DMS53 (cell line): ENCODE results near the gene MCF2L.
A peak's percentile ranks its signal among the peaks of the same experiment; 100 is the strongest.

Experiments used
- DNase-seq: peaks from one replicate; lab custom pipeline; 2025; lab: John Stamatoyannopoulos, UW

The MCF2L gene

GRCh38 chr13:113113846-113114271 lies 144.8 kb downstream of the MCF2L start:
- DNase-seq, result no peak

DNA sequence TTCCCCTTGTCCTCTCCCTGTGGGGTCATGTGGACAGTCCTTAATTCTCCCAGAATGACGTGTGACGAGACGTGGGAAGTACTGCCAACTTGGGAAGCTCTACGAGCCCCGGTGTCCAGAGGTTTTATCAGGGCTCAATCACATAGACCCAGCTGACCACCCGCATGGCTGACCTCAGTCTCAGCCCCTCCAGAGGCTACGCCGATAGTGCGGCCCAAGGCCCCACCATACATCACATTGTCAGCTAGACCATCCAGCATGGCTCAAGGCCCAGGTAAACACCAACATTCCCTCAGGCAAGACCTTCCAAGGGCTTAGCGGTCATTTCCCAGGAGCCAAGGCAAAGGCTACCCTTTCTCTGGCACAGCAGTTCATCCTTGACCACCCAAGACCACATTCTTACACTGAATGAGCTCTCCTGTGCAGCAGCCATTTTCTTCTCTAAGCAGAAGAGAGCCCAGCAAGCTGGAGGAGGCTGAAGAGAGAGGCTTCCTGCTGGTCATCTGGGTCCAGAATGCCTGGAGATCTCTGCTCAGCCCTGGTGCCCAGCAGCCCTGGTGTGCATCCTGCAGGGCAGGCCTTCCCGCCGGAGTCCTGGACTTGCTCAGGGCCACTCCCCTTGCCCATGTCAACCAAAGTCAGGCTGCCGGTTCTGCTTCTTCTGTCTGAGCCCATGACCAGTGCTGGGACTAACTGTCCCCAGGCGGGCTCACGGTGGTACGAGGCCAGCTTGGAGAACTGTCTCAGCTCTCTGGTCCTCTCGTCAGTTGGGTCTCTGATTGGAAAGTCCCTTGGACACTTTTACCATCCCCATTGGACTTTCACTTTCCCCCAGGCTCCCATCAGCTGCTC lies 145.7 kb downstream of the MCF2L start:
- DNase-seq, result no peak

- no peak for DNase-seq
Observed at GRCh38 chr13:113115363-113116205, 146.6 kb downstream of the MCF2L start.

DNA sequence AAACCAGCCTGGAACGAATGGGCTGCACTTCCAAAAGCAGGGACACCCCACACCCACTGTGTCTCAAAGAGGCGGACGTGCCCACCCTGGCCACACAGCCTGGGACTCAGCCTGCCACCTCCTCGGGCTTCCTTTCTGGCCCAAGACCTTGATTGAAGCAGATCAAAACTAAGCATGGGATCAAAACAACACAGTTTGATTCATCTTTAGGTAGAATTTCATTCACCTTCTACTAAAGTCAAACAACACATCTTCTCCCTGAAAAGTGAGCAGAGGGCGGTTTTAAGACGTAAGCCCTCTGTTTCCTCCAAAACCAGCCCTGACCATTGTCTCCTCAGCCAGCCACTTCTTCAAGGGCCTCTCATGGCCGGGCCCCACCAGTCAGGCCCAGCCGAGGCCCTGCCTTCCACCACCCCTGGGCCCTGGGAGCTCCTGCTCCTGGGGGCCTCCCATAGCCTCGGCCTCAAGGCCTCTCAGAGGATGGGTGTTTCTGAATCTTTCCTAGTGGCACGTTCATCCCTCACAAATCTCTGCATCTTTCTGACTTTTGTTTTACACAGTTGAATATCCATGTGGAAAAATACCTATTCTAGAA lies 147.3 kb downstream of the MCF2L start:
- no peak for DNase-seq

DNA sequence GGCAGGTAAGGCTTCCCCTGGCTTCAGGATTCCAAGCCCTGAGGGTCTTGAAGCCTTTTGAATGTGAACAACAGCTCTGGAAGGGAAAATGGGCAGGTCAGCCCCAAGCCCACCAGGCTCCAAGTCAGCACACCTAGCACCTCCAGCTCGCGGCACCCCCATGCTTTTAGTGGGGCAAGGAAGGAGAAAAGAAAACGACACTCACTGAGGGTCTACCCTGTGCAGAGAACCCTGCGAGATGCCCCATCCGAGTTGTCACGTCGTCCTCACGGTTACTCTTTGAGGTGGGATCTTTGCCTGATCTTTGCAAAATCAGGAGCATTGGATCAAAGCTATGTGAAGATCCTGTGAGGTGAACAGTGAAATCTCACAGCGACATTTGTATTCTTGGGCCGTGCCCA lies 147.9 kb downstream of the MCF2L start:
- DNase-seq, result no peak

- DNase-seq, result no peak
Observed at GRCh38 chr13:113117335-113117872, 148.4 kb downstream of the MCF2L start.

GRCh38 chr13:113117911-113118260 lies 148.9 kb downstream of the MCF2L start:
- no peak for DNase-seq

GRCh38 chr13:113118261-113119021 lies 149.4 kb downstream of the MCF2L start:
- DNase-seq, result no peak

GRCh38 chr13:113119166-113119821 lies 150.3 kb downstream of the MCF2L start:
- DNase-seq, result no peak

DNA sequence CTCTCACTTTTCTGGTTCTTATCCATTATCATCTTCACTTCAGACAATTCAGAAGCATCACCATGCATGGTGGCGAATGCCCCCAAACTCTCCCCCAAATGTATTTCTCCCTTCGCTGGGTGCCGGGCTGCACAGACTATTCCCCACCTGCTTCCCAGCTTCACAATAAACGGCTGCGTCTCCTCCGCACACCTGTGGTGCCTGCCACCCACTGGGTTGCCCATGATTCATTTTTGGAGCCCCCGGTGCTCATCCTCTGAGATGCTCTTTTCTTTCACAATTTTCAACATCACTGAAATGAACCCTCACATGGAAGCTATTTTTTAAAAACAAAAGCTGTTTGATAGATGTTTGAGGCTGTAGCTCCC lies 150.8 kb downstream of the MCF2L start:
- no peak for DNase-seq

GRCh38 chr13:113120300-113121182 lies 151.5 kb downstream of the MCF2L start:
- no peak for DNase-seq

DNA sequence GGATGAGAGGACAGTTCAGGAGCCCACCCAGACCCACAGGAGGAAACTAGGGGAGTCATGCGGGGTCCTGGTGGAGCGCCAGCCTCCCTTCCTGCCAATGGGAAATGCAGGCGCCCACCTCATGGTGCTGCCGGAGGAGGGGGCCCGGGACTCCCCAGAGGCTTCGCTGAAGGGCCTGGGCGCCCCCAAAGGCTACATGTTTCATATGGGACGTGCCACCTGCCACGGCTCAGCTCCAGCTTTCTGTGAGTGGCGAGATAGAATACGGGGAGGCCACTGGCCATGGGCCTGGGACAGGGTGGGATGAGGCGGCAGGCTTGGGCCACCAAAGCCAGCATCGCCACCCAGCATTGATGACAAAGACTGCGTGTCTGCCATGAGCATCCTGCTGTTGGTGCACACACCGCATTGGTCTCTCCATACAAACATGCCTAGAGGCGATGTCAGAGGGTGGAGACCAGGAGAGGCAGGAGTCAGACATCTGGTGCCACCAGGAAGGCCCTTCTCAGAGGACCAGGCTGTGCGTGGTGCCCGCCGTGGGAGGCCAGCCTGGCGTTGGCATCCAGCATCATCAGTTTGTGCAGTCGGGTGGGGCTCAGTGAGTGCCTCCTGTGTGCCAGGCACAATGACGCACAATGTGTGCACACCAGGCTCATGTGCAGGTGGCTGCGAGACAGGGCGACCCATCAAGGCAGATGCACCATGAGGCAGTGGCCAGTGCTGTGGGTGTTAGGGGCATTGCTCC lies 152.3 kb downstream of the MCF2L start:
- no peak for DNase-seq

DNA sequence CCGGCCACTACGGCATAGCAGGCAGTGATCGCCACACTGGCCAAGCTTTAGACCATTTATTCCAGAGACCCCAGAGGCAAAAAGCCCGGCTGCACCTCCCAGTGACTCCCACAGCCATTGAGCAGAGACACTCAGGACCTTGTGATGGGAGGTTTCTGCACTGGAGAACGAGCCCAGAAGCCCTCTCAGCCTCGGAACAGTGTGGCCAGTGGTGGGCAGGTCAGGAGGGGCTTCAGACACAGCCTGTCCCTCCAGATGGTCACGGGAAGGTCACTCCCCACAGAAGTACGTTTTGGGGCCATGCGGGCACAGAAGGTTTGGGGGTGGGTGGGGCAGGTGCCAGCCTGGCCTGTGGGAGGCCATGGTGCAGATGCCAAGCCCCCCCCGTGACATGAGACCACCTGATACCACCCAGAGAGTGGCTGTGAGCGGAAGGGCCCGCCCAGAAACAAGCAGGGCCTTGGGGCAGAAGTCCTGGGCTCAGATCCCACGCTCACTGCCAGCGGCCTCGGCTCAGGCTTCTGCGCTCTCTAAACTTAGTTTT lies 153.0 kb downstream of the MCF2L start:
- no peak for DNase-seq

DNA sequence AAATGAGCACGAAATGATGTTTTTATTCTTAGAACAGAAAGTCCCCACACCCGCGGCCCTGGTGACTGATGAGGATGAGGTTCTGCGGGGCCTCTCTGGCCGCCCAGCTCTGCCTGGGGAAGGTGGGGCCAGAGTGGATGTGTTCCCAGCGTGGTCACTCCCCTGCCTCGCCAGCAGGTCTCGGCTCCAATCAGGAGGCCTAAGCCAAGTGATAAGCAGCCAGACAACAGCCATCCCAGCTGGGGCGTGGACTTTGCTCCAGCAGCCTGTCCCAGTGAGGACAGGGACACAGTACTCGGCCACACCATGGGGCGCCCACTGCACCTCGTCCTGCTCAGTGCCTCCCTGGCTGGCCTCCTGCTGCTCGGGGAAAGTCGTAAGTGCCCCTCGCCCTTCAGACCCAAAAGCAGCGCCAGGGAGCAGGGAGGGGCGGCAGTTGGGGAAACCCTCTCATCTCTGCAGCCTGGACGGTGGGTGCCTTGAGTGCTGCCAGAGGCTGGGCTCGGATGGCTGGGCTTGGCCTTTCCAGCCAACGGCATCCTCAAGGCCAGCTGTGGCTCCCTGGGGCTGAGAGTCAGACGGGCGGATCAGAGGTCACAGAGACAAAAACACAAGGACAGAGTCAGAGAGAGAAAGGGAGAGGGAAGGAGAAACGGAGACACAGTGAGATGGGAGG lies 153.7 kb downstream of the MCF2L start, which contains the start of gene F10:
TSS of gene F10 (plus strand) at position 250 of the 676 bp plus-strand sequence. CDS start at position 307, 57 bp downstream.
- peak; percentile 58 for DNase-seq

- DNase-seq, result peak; percentile 2
Observed at GRCh38 chr13:113123226-113124201, 154.5 kb downstream of the MCF2L start.

- DNase-seq, result no peak
Observed at GRCh38 chr13:113124211-113124970, 155.4 kb downstream of the MCF2L start.
